PC-9 (cell line): ENCODE measurements around the gene RFX8. TPM values are rescaled to one million over a fixed set of nuclear protein-coding genes. Genes with fewer than 3 reads are reported as not detected.

Source experiments
- BruUV-seq: library from RNA; stranded (reverse); fragments of 400-500 nt; replicated peaks from 2 replicates; lab custom pipeline; 2021; lab: Mats Ljungman, UMichigan
- CTCF ChIA-PET: fragments of 300-600 bp; sonication (Branson Sonifier 250); formaldehyde crosslinking; loops from one replicate; lab custom pipeline; 2022; ENCODE audit warnings: antibody characterized with exemption; lab: Charles Lee
- POLR2A ChIA-PET: fragments of 300-600 bp; sonication (Branson Sonifier 250); formaldehyde crosslinking; loops from one replicate; lab custom pipeline; 2022; ENCODE audit warnings: antibody characterized with exemption; ENCODE audit not compliant: unreplicated experiment; lab: Charles Lee
- DNase-seq, 2 experiments: peaks; one replicate each; pipeline versions ENCODE4 v3.0.0 to v3.0.0-alpha.2; 2015 to 2022; ENCODE audit warnings: mixed read lengths in 1 of 2
- H2AFZ ChIP-seq: fragments of 200-600 bp; sonication (generic); 2 replicates; pipeline ENCODE4 v1.8.1; 2017; ENCODE audit warnings: antibody characterized with exemption
- H3F3A ChIP-seq: fragments of 200-600 bp; sonication (generic); 2 replicates; pipeline ENCODE4 v1.8.1; 2017; ENCODE audit warnings: antibody characterized with exemption, mild to moderate bottlenecking, low read depth; ENCODE audit not compliant: insufficient read depth
- H3K27ac ChIP-seq: fragments of 200-600 bp; sonication (generic); 2 replicates; pipeline ENCODE4 v1.6.1; 2016; ENCODE audit warnings: mixed run types
- H3K27me3 ChIP-seq: fragments of 200-600 bp; sonication (generic); 2 replicates; pipeline ENCODE4 v1.6.1; 2016; ENCODE audit warnings: low read depth, mixed run types; ENCODE audit not compliant: insufficient read depth
- H3K36me3 ChIP-seq: fragments of 200-600 bp; sonication (generic); 2 replicates; pipeline ENCODE4 v1.6.1; 2016; ENCODE audit warnings: low read depth, mixed run types
- H3K4me1 ChIP-seq: fragments of 200-600 bp; sonication (generic); replicated peaks from 2 replicates; pipeline ENCODE4 v1.6.1; 2016; ENCODE audit warnings: mixed run types; ENCODE audit not compliant: insufficient read depth
- H3K4me2 ChIP-seq: fragments of 200-600 bp; sonication (generic); 2 replicates; pipeline ENCODE4 v1.6.1; 2017; ENCODE audit warnings: mixed run types
- H3K4me3 ChIP-seq: fragments of 200-600 bp; sonication (generic); 2 replicates; pipeline ENCODE4 v1.6.1; 2016; ENCODE audit warnings: mixed run types
- H3K79me2 ChIP-seq: fragments of 200-600 bp; sonication (generic); 2 replicates; pipeline ENCODE4 v1.6.1; 2017; ENCODE audit warnings: low read depth, mixed run types
- H3K9me2 ChIP-seq: fragments of 200-600 bp; sonication (generic); 2 replicates; pipeline ENCODE4 v1.8.1; 2017; ENCODE audit warnings: mild to moderate bottlenecking; ENCODE audit not compliant: insufficient read depth
- H3K9me3 ChIP-seq: fragments of 200-600 bp; sonication (generic); 2 replicates; pipeline ENCODE4 v1.8.1; 2016; ENCODE audit warnings: low read depth; ENCODE audit not compliant: insufficient read depth
- H4K20me1 ChIP-seq: fragments of 200-600 bp; sonication (generic); 2 replicates; pipeline ENCODE4 v1.8.1; 2017; ENCODE audit not compliant: insufficient read depth
- CTCF ChIP-seq: fragments of 200-600 bp; sonication (generic); conservative IDR thresholded peaks from 2 replicates; pipeline ENCODE4 v1.6.1; 2017; ENCODE audit warnings: mixed run types, antibody characterized with exemption, mild to moderate bottlenecking, moderate library complexity
- EZH2 ChIP-seq: fragments of 200-600 bp; sonication (generic); IDR thresholded peaks from 2 replicates; pipeline ENCODE4 v1.8.0; 2017; ENCODE audit warnings: antibody characterized with exemption, low read depth
- intact Hi-C: fragments of 100-400 bp; cut with micrococcal nuclease; formaldehyde crosslinking; loops from one replicate; pipeline ENCODE4 v1.10.0; 2022; ENCODE audit not compliant: unreplicated experiment
- total RNA-seq: library from RNA; stranded (reverse); gene quantifications from 2 replicates; pipeline ENCODE4 v1.2.3, GENCODE V29; 2021

RFX8 gene
- total RNA-seq, 1 experiment from 2014 or later, result not detected

GRCh38 chr2:101405351-101405899 lies 69.5 kb downstream of the RFX8 start:
- Histone ChIP-seq H3F3A (peaks cover 8% of the 10 kb centered on the region), H3K4me1 (peaks cover 16% of the 10 kb centered on the region), H3K9me2 (no peaks in the 10 kb centered on the region), H3K4me3 (no peak overlapping the region), H3K27ac (no peak overlapping the region), H2AFZ (no peak overlapping the region), H3K79me2 (no peaks in the 10 kb centered on the region), H3K4me2 (no peak overlapping the region), H3K36me3 (no peaks in the 10 kb centered on the region), H4K20me1 (no peaks in the 10 kb centered on the region), H3K27me3 (no peaks in the 10 kb centered on the region), H3K9me3 (no peaks in the 10 kb centered on the region)
- intact Hi-C loops, result no loop called here
- ChIA-PET POLR2A (no interaction called here), CTCF (interaction anchor here (0.6 kb wide), 1 partner anchor 208 kb away, joined by 4 read pairs; no protein-coding TSS in a partner anchor)
- no peak for DNase-seq
- no TSS peak for BruUV-seq
- no peak for TF ChIP-seq CTCF
- no peak for TF ChIP-seq EZH2

GRCh38 chr2:101403745-101404144 lies 71.2 kb downstream of the RFX8 start:
- intact Hi-C loops, result no loop called here
- Histone ChIP-seq H3F3A (0 out of 2 replicates have a peak, but pooled peaks cover 3% of the 10 kb centered on the region), H3K9me2 (no peaks in the 10 kb centered on the region), H3K79me2 (no peaks in the 10 kb centered on the region), H3K27ac (no peak overlapping the region), H3K4me1 (peaks cover 16% of the 10 kb centered on the region), H3K4me3 (no peak overlapping the region), H3K27me3 (no peaks in the 10 kb centered on the region), H3K9me3 (no peaks in the 10 kb centered on the region), H2AFZ (no peak overlapping the region), H3K36me3 (no peaks in the 10 kb centered on the region), H4K20me1 (no peaks in the 10 kb centered on the region), H3K4me2 (no peak overlapping the region)
- BruUV-seq, result no TSS peak
- TF ChIP-seq EZH2 (no peak), CTCF (no peak)
- no peak for DNase-seq
- POLR2A ChIA-PET, result no interaction called here
- CTCF ChIA-PET, result no interaction called here

- no peaks in the 10 kb centered on the region for H4K20me1 ChIP-seq
- CTCF ChIA-PET, result no interaction called here
- no peaks in the 10 kb centered on the region for H3K79me2 ChIP-seq
- H3K4me2 ChIP-seq, result no peak overlapping the region
- no peak overlapping the region for H3K27ac ChIP-seq
- no peaks in the 10 kb centered on the region for H3K27me3 ChIP-seq
- no TSS peak for BruUV-seq
- intact Hi-C loops, result no loop called here
- H3K36me3 ChIP-seq, result no peaks in the 10 kb centered on the region
- peaks cover 13% of the 10 kb centered on the region for H3K4me1 ChIP-seq
- H3K4me3 ChIP-seq, result no peak overlapping the region
- TF ChIP-seq CTCF, result no peak
- TF ChIP-seq EZH2, result no peak
- no peak for DNase-seq
- POLR2A ChIA-PET, result interaction anchor here (0.6 kb wide), 1 partner anchor 307 kb away, joined by 3 read pairs; no protein-coding TSS in a partner anchor
- H3K9me3 ChIP-seq, result no peaks in the 10 kb centered on the region
- H3F3A ChIP-seq, result 0 out of 2 replicates have a peak, but pooled peaks cover 3% of the 10 kb centered on the region
- no peaks in the 10 kb centered on the region for H3K9me2 ChIP-seq
- no peak overlapping the region for H2AFZ ChIP-seq
Observed at GRCh38 chr2:101402630-101403029, 72.3 kb downstream of the RFX8 start.
